ENCODE data around the gene FABP3.

DNA sequence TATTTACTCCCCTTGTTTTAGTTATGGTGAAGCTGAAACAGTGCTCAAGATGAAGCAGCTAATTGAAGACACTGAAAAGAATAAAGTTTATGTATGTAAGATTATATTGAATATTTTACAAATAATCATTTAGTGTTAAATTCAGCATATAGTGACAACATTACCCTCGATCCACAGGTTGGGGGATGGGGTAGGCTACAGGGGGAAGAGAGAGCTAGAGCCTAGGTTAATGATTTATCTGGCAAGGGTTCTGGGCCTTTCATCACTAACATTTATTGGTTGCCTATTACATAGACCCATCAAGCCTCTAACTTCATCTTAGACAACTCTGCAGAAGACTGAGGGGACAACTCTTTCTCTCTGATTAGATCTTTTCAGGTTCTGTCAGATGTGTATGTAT lies 54.7 kb downstream of the FABP3 start:
- TF ChIP-seq, protein P1, sequence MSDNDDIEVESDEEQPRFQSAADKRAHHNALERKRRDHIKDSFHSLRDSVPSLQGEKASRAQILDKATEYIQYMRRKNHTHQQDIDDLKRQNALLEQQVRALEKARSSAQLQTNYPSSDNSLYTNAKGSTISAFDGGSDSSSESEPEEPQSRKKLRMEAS (IDR thresholded peaks at IDR 0.05; ENCODE audit: insufficient read depth, insufficient read length): no peak
- TF ChIP-seq EZH2 (IDR thresholded peaks at IDR 0.05; ENCODE audit: borderline replicate concordance, low read depth, low read length, severe bottlenecking) (no peak), POLR2AphosphoS5 (IDR thresholded peaks at IDR 0.05; ENCODE audit: insufficient read depth, low read depth, low read length) (no peak), MYC (IDR thresholded peaks at IDR 0.05; ENCODE audit: low read depth, low read length) (no peak), POLR2A (IDR thresholded peaks at IDR 0.05; ENCODE audit: low read depth, low read length) (no peak), JUN (IDR thresholded peaks at IDR 0.05; ENCODE audit: borderline replicate concordance, insufficient read depth, insufficient read length, low read depth) (no peak), FOS (IDR thresholded peaks at IDR 0.05; ENCODE audit: borderline replicate concordance, insufficient read depth, low read length) (no peak), GATA2 (IDR thresholded peaks at IDR 0.05; ENCODE audit: insufficient read depth, insufficient read length, low read depth, low read length) (no peak)
- TF ChIP-seq, protein P2, sequence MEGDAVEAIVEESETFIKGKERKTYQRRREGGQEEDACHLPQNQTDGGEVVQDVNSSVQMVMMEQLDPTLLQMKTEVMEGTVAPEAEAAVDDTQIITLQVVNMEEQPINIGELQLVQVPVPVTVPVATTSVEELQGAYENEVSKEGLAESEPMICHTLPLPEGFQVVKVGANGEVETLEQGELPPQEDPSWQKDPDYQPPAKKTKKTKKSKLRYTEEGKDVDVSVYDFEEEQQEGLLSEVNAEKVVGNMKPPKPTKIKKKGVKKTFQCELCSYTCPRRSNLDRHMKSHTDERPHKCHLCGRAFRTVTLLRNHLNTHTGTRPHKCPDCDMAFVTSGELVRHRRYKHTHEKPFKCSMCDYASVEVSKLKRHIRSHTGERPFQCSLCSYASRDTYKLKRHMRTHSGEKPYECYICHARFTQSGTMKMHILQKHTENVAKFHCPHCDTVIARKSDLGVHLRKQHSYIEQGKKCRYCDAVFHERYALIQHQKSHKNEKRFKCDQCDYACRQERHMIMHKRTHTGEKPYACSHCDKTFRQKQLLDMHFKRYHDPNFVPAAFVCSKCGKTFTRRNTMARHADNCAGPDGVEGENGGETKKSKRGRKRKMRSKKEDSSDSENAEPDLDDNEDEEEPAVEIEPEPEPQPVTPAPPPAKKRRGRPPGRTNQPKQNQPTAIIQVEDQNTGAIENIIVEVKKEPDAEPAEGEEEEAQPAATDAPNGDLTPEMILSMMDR (IDR thresholded peaks at IDR 0.05; ENCODE audit: extremely low read depth in 1 of 2, insufficient read depth in 1 of 2, low read depth in 1 of 2, low read length in 2 of 2): no peak
